Lower leg skin (tissue), 3 donors: ENCODE results near the gene ACKR2.

Experiments used
- CTCF ChIP-seq, 3 donors: fragments of 450-650 bp; IDR thresholded peaks; one replicate each; pipeline ENCODE4 v1.5.1; 2016; ENCODE audit warnings: antibody characterized with exemption in 3 of 3, mild to moderate bottlenecking in 3 of 3, moderate library complexity in 2 of 3
- POLR2A ChIP-seq, 2 donors: fragments of 450-650 bp; IDR thresholded peaks; one replicate each; pipeline ENCODE4 v1.6.1; 2016 to 2017; ENCODE audit warnings: antibody characterized with exemption in 2 of 2, mild to moderate bottlenecking in 1 of 2, moderate library complexity in 1 of 2

DNA sequence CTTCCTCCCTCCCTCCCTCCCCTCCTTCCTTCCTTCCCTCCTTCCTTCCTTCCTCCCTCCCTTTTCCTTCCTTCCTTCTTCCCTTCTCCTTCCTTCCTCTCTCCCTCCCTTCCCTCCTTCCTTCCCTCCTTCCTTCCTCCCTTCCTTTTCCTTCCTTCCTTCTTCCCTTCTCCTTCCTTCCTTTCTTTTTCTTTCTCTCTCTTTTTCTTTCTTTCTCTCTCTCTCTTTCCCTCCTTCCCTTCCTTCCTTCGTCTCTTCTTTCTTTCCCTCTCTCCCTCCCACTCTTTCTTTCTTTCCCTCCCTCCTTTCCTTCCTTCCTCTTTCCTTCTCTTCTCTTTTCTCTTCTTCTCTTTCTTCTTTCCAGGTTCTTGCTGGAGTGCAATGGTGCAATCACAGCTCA, 94.8 kb downstream of the ACKR2 start:
- TF ChIP-seq CTCF (IDR thresholded peaks at IDR 0.05) (no peak), POLR2A (IDR thresholded peaks at IDR 0.05) (no peak)
